SIG-M5 (cell line): ENCODE data around the gene LRP2.
"Not testable (repeated sequence)": the region's sequence is repeated elsewhere in the genome, so short reads cannot be mapped to it uniquely, and the experiment has no call there.

ENCODE experiments used
- DNase-seq: peaks from one replicate; lab custom pipeline; 2025; lab: John Stamatoyannopoulos, UW

The LRP2 gene

DNA sequence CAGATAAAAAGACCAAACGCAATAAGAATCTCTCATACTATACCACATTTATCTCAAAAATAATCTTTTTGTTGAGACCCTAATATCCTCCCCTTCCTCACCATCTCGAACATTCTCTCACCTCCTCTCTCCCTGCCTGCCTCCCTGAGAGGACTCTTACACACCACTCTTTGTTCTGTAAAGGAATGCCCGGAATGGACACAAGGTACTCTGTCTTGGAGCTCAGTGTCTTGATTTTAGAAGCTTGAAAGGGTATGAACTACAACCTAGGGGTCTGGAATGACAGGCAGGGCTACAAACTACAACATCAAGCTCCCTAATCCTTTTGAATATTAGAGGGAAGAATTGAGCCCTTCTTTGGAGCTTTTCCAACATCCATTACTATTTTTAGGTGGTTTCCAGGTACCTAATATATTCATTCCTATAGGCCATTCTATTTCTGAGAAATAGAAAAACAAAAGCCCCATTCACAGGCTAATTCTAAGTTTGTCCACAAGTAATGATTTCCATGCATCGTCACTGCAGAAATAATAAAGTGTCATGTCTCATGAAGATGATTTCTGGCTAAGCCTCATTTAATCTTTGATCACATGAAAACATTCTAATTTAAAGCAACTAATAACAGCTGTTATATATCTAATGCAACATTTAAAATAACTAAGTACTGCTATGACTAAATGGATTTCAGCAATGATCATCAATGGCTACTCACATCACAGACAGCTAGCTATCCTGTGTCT, 60.6 kb downstream of the LRP2 start:
- DNase-seq = no peak

DNA sequence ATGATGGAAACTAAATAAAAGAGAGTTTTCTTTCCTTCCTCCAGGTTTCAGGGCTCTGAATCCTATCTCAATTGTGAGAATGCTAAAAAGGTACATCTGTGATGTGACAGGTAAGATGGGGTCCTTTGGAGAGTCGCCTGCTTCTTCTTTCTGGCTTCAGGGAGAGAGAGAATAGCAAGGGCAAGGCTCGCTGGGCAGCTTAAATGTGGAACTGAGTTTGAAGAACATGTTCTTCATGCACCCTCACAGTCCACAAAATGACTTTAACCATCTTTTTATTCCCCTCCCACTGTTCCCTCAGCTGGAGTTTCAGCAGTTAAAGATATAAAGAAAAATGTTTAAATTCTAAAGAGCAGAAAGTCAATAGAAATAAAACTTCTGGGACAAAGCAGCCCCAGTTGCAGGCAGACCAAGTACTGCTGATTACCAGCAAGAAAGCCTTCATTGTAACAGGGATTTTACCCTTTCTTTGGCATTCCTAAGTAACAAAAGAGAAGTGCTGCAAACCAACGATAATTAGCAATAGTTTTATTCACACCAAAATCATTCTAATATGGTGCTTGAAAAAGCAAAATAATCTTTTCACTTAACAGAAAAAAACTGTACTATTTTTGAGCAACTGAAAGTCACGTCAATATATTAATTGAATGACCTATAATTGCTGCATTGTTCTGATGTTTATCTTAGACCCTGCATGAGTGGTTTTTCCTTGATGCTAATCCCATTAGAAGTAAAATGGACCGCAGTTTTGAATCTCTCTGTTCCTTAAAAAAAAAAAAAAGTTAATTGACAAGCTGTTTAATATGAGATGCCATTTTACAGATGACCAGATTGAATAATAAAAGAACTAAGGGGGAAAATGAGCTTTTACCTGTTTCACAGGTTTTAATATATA, 61.5 kb downstream of the LRP2 start:
- no peak for DNase-seq

DNA sequence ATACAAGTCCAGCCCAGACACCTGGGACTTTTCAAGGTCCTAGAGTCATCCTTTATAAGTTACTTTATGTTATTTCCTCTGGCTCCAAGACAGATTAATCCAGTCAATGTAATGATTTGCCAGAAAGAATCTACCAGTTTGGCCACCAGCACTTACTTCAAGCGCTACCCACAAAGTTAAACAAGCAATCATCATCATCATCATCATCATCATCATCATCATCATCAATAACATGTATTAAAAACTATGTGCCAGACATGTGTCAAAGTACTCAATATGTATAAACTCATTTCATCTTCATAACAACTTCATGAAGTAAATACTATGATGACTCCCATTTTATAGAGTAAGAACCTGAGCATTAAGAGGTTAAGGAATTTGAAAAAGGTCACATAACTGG, 64.3 kb downstream of the LRP2 start:
- DNase-seq = no peak

DNA sequence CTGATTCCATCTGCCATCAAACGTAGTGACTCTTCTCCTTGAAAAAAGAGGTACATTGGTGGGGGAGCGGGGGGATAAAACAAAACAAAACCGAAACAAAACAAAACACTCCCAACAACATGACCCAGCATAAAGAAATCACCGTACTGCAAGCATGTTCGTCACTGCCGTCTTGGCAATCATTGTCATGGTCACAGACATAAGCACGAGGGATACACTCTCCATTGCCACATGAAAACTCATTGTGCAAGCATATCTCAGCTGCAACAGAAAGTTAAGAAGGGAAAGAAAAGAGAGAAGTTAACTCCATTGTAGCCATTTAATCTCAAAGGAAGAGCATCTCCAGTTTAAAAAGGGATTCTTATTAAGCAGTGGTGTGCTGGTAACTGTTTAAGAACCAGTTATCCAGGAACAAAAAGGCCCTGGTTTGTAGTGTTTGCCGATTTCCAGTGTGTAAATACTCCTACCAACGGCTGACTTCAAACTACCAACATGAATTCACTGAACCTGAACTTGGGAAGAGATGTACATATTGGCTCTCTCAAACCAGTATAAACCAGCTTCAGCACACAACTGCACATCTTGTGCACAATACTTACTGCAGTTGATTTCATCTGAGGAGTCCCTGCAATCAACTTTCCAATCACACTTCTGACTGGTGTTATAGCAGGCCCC, 68.2 kb downstream of the LRP2 start:
- no peak for DNase-seq

DNA sequence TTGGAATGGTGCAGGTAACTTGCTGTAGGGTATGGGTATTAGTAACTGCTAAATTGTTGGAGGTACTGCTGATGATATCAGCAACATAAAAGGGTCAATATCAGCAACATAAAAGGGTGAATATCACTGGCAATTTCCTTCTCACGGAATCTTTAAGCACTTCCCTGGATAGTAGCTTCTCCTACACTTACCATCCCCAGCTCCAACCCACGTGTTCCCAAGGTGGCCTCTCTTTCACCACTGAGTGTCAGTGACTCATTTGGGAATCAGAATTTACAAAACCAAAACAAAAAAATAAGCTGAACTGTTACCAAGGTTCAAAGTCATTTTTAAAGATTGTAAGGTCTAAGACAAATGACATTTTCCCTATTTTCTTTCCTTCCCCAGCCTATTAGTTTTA, 70.8 kb downstream of the LRP2 start:
- no peak for DNase-seq

DNA sequence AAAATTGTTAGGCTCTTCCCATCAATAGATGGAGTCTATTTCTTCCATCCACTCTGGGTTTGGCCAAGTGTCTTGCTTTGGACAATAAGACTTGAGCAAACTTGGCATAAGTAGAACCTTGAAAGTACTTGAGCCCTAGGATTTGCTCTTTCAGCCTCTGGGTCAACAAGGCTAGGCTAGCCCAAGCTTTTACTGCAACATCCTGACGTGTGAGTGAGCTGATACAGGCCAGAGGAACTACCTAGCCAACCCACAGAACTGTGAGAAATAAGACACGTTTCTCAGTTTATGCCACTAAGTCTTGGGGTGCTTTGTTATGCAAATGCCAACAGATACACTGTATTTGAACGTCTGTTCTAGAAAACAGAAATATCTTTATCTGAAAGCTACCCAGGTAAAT, 71.9 kb downstream of the LRP2 start:
- DNase-seq = no peak

DNA sequence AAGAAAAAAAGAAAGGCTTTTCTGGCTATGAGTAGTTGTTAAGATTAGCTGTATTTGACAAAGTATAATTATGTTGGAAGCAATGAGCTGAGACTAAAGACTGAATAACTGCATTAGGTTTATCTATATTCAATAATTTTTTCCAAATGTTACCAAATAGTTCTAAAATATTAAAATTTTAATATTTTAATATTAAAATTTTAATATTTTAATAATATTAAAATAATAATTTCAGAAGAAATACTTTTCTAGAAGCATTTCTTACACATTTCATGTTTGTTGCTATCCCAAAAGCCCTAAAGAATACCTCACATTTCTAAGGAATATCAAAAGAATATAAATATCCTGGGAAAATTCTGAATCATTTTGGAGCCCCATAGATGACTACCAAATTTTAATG, 74.7 kb downstream of the LRP2 start:
- DNase-seq = no peak

DNA sequence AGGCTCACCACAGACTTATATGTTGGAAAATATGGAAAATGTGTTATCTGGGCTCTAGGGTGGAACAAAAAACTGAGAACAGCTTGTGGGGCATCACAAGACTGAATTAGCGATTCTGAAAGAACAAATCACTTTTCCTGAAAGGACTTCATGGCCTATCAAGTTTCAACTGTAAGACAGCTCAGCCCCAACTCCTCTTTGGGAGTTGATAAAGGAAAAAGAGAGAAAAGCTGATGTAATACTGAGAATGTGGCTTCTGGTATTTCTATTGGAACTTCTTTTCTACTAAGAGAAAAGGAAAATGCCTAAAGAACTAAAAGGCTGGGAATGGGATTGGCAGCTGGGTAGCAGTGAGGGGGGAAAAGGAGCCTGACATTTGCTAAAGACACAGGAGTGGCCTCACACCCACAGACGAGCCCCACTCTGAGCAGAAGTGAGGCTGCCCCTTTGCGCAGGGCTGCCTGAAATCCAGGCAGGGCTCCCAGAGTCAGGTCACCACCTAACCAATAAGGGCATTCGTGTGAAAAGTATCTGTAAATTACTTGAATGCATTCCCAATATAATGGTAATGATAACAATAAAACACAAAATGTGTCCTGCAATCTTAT, 75.6 kb downstream of the LRP2 start:
- DNase-seq = no peak

DNA sequence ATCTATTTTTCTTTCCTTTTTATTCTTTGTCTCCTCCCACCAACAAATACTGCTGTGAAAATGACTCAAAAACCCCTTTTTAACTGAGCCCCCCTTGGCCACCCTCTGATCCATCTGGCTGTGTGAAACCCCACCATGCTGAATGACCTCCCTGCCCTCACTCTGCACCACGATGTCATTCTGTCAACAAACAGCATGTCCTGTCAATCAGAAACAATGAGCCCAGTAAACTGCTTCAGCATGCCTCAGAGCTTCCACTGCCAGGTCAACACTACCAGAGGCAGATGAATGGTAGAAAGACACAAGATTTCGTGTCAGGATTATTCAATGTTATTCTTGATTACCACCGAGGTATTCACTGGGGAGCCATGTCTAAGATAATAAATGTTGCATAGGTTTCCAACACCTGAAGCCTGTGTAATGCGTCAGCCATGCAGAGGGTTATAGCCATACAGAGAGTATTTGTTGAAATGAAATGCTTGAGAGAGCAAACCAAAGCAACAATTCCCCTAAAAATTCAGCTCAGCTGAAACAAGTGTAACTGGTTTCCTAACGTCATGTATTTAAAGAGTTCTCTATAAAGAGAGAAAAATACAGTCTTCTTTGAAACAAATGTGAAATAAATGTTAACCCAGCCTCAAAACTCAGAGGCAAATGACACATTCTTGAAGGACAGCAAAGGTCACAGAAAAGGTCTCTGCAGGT, 76.7 kb downstream of the LRP2 start:
- no peak for DNase-seq

DNA sequence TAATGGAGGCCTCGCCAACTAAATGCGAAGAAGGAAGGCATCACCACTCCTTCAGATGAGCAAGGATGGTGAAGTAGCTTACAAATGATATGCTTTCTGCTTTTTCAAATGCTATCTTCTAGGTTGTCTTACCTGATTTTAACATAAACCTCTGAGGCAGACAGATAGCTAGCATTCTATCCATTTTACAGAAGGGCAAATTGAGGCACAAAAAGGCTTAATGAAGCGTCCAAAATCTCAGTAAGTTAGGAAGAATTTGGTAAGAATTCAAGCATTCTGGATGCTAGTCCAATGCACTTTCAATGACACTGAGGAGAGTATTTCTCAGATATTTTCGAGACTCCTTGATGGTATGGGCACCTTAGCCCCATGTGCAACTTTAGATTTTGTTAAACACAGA, 81.8 kb downstream of the LRP2 start:
- no peak for DNase-seq

DNA sequence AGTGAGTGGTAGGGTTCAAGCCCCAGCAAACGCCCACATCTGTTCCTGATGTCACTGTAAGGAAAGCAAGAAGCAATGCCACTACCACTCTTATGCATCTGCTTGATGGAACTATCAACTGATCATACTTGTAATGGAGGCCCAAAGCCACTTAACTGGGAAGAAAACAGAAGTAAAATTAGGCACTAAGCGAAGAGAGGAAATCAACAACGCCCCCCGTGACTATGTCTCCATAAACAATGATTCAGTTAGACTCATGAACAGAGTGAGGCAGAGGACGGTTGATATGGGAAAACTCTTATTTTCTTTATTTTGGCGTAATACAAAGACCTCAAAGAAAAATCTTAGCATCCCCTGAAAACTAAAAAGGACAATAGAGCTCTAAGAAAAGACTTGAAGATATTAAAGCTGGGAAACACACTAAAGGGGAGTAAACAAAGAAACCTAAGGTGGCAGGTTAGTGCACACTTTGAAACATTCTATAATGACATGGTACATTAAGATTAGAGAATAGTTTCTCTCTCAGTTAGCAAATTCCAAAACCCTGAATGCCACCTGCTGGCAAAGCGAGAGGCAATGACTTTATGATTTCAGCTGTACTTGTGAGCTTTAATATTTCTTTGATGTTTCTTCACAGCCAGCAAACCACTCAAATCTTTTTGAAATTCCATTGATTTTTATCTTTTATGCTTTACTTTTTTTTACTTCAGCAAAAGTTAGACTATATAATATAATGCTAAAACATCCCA, 86.5 kb downstream of the LRP2 start:
- DNase-seq = no peak

DNA sequence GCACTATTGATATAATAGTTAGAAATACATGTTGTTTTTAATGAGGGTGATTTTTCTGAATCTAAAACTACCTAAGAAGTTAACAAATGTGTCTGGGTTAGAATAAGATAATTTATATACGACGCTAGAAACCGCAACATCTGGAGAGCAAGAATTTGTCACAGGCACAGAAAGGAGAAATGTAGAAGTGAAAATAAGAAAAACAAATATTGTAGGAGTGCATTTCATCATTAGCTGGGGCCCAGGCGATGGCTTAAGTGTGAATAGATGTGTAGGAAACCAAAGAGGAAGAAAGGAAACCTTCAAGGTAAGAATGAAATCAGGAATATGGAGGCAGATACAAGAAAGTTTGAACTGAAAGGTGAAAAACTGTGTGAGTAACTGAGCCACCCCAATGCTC, 90.3 kb downstream of the LRP2 start:
- DNase-seq = no peak

DNA sequence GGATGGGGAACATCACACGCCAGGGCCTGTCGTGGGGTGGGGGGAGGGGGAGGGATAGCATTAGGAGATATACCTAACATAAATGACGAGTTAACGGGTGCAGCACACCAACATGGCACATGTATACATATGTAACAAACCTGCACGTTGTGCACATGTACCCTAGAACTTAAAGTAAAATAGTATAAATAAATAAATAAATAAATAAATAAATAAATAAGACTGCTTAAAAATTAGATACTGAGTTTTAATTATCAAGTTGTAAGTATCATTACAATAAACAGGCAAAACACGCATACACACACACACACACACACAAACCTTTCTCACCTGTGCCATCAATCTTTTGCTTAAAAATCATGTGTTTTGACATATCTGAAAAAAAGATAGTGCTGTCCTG, 91.8 kb downstream of the LRP2 start:
- DNase-seq = not testable (repeated sequence)

DNA sequence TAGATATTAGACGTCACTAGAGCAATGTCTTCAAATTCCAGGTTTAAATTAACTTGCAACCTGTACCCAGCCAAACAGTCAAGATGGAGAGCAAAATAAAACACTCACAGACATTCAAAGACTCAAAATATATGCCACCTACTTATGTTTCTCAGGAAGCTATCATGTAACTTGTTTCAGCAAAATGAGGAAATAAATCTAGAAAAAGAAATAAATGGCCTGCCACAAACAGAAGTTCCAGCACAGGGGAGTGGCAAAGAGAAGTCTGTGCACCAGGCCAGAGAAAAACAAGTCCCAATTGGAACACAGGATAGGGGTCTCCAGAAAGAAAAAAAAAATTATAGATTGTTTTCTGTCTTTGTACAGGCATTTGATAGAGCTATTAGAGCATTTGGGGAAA, 96.7 kb downstream of the LRP2 start:
- DNase-seq = no peak

DNA sequence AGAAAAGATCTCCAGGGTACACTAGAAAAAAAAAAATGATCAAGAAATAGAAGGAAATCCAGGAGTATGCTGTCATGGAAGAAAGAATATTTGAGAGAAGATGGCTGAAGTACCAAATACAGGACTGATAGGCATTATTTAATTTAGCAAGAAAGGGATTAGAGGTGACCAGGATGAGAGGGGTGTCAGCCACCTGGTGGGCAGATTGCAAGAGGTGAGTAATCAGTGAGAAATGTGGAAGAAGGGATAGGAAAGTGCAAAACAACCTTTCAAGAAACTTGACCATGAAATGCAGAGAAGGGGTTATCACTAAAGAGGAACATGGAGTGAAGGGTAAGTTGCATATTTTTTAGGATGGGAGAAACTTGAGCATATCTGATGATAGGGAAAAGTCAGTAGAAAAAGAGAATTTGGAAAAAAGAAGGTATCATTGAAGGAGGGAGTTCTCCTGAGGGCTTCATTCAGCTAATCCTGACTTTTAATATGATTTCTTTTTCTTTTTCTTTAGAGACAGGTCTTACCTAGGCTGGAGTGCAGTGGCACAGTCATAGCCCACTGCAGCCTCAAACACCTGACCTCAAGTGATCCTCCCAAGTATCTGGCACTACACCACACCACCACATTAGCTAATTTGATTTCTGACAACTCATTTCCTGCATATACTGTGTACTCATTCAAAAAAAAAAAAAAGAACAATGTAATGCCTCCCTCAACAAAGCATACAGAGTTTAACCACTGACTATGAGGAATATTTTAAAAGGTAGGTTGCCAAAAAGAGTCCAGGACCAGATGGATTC, 101.3 kb downstream of the LRP2 start:
- no peak for DNase-seq

DNA sequence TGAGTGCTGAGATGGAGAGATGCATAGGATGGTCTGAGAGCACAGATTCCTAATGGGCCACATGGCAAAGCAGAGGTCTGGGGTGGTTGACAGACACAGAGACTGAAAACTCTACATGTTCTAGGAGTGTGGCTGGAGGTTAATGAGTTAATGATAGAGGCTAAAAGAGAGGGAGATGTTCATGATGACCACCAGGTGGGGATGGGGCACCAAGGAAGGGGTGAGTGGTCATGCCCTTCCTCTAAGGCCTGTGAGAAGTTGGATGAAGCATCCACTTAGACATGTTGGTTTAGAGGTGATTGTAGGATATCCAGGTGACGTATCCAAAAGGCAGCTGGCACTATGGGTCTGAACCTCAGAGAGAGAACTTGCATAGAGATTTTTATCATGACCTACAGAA, 102.1 kb downstream of the LRP2 start:
- no peak for DNase-seq

DNA sequence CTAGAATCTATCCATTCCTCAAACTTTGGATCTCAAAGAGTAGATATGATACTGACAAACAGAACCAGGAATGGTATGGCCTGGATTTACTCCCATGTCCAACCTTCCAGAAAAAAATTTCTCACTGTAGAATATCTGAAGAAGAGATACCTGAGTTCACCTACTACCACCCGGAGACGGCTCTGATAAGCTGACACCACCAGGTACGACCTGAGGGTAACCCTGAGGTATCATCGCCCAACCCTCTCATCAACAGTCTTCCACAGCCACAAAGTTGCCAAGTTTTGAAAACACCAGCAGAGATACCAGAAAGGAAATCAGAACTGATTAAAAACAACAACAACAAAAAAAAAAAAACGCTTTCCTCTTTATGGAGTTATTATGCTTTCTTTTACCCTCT, 102.9 kb downstream of the LRP2 start:
- DNase-seq = no peak

DNA sequence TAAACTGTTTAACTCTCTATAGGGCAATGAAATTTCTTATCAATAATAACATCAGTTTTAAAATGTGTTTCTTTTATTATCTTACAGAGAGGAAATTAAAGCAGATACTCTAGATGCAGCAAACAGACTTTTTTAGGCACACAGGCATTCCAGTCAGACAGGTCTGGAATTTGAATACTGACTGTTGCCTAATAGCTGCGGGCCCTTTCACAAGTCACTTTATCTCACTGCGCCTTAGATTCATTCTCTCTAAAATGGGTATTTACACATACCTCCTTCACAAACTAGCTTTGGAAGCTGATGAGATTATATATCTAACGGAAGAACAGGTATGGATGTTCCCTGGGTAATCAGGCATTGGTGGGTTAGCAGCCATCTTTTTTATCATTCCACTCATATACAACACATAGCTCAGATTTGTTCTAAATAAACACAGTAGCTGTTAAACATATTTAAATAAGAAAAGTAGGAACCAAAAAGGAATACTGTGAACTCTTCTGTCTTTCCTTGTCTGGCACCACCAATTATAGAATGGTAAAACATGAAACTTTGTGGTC, 104.2 kb downstream of the LRP2 start:
- no peak for DNase-seq

DNA sequence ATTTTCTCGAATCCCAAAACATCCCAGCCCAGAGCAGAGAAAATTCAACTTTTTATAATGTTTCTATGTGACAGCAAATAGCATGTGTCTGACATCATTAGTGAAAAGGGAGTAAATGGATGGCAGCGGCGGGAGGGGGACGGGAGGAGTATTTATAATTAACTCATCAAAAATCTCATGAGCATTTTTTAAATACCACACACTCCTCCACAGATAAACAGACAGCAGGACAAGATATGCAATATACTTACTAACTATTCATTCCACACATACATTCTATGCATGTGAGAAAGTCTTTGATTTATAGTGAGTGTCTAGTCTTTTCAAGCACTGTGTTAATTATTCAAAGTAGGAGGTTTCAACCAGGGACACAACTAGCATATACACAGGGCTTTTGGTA, 107.6 kb downstream of the LRP2 start:
- DNase-seq = no peak

DNA sequence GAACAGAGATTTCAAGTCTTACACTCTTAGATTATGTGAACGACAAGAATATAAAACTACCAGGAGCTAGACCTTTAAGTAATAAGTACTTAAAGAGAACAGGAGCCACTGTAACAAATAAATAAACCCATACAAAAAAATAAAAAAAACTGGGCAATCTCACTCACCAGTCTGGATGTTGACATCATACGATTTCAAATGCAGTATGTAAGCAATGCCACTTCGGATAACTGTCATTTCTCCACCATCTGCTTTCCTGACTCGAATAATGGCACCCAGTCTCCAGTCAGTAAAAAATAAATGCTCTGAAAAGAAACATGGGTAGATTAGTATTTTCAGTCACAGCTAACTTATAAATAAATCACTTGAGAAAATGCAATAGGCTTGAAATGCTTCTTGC, 115.1 kb downstream of the LRP2 start:
- no peak for DNase-seq
